Heart right ventricle (tissue), 16 donors: ENCODE data around the gene CALCOCO2. TPM values are rescaled to one million over a fixed set of nuclear protein-coding genes. Genes with fewer than 3 reads are reported as not detected.

Source experiments
- ATAC-seq, 8 donors: fragments of 200-7000 bp; cut with Tn5 transposase; one replicate each; pipeline ENCODE4 v1.9.1; 2020; ENCODE audit warnings: mild to moderate bottlenecking in 8 of 8, moderate library complexity in 8 of 8, moderate number of reproducible peaks in 1 of 8
- DNase-seq, 2 donors: peaks; one replicate each; pipeline ENCODE4 v3.0.0-alpha.2; 2020
- H3K27ac ChIP-seq, 10 donors: fragments of 200-600 bp; sonication (generic) in 2 of 10; one replicate each; pipeline versions ENCODE4 v1.5.0 to v1.8.0; 2020 to 2022; ENCODE audit warnings: mild to moderate bottlenecking in 3 of 10
- H3K27me3 ChIP-seq, 7 donors: fragments of 200-600 bp; one replicate each; pipeline ENCODE4 v1.8.0; 2021 to 2022; ENCODE audit warnings: mild to moderate bottlenecking in 2 of 7
- H3K36me3 ChIP-seq, 9 donors: fragments of 200-600 bp; sonication (generic) in 1 of 9; one replicate each; pipeline versions ENCODE4 v1.5.0 to v1.8.0; 2020 to 2022; ENCODE audit warnings: mild to moderate bottlenecking in 2 of 9
- H3K4me1 ChIP-seq, 9 donors: fragments of 200-600 bp; sonication (generic) in 1 of 9; one replicate each; pipeline versions ENCODE4 v1.5.0 to v1.8.0; 2020 to 2022; ENCODE audit warnings: mild to moderate bottlenecking in 4 of 9
- H3K4me3 ChIP-seq, 10 donors: fragments of 200-600 bp; sonication (generic) in 2 of 10; one replicate each; pipeline versions ENCODE4 v1.5.0 to v1.8.0; 2020 to 2022; ENCODE audit warnings: mild to moderate bottlenecking in 7 of 10, moderate library complexity in 2 of 10
- H3K9me3 ChIP-seq, 11 donors: fragments of 200-600 bp in 10 of 11; sonication (generic) in 2 of 11; one replicate each; pipeline versions ENCODE4 v1.5.0 to v1.8.0; 2013 to 2022; ENCODE audit warnings: mild to moderate bottlenecking in 2 of 11, control low read depth in 1 of 11, moderate library complexity in 1 of 11
- WGBS, 2 donors: extraction: QIAGEN DNeasy Blood & Tissue Kit; methylation state at CpG; one replicate each; pipeline ENCODE4 v1.1.7; 2013; ENCODE audit warnings: inconsistent platforms in 1 of 2; 5-methylcytosine and 5-hydroxymethylcytosine counted together
- intact Hi-C, 10 donors: fragments of 100-400 bp; cut with DNase I; formaldehyde crosslinking; loops; one replicate each; pipeline versions ENCODE4 v1.11.1 to v1.14.2; 2022
- polyA plus RNA-seq, 2 donors: library from polyadenylated mRNA; stranded (reverse); fragments of 200-250 nt; gene quantifications; one replicate each; pipeline ENCODE4 v1.2.3, GENCODE V29; 2013
- total RNA-seq, 10 donors: library from RNA; stranded (reverse); fragmentation: NEBNext Ultra II Directional in 3 of 10; extraction: Animal tissue kit (Norgen Biotek cat#: 25700) in 3 of 10; gene quantifications; one replicate each; pipeline versions ENCODE4 v1.2.1 to v1.2.4, GENCODE V29; 2021 to 2023
- TF ChIP-seq, protein P1 (sequence below), 9 donors: fragments of 200-600 bp; sonication (generic) in 2 of 9; IDR thresholded peaks; one replicate each; pipeline versions ENCODE4 v1.5.0 to v1.8.0; 2021 to 2022; ENCODE audit warnings: antibody characterized with exemption in 9 of 9, mild to moderate bottlenecking in 5 of 9, moderate library complexity in 1 of 9
- donor health status: Arrhythmogenic right ventricular cardiomyopathy.
- donor health status: ischemic (EF 13 %, LVEDD 7.1; RV severe dilation, severe dysfunction).
- donor health status: healthy with polysubstance abuse.
- donor health status: DM: no; HTN: yes; CAD: no.
- donor health status: DM: no; HTN: no; CAD: no.
- donor health status: ischemic (EF 25% LVEDD 6.9; RV normal size, moderate dysfunction).
- donor health status: ischemic (EF 25% LVEDD 5.7; RV mildly dilated, moderate dysfunction).
- donor health status: healthy.
- donor health status: DM: yes; HTN: yes; CAD: no.
- donor health status: Ischemic cardiomyopathy.
- donor health status: ischemic (EF 35%, LVEDD 5.7; RV mildly dilated, moderate dysfunction).
- donor health status: nonischemic (EF 11% LVEDD 7.7; RV severe dilation, severe dysfunction).
- donor health status: DM: yes; HTN: yes; CAD: no.
- donor health status: PGD.
- donor health status: ischemic (EF 29% LVEDD 5.4; RV normal size, mild dysfunction).
- donor health status: nonischemic (EF 23%, LVEDD 6.1; RV moderate dilation, normal function).

The CALCOCO2 gene
- total and polyA plus RNA-seq, 12 donors = 79.7 to 412 (median 247) TPM

DNA sequence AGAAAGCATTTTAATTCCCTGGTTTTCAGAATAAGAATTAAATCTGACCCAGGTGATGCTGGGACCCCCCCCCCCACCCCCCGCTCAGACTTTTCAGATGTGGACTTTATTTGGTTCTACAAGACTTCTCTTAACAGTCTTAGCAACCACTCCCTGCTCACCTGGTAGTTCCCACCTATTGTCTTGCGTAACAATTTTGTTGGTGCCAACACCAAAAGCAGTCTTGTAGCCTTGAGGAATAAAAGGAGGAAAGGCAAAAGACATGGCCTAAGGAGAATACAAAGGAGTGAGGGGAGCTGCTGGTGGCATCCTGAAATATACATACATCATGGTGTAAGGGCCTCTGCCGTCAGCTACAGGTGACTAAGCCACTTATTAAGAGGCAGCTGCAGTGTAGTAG, 18.8 kb upstream of the CALCOCO2 start:
- Histone ChIP-seq H3K9me3 (no peaks in the 10 kb centered on the region), H3K27me3 (peaks cover 0 to 39% (median 6%) of the 10 kb centered on the region in 7 donors), H3K36me3 (no peaks in the 10 kb centered on the region), H3K4me3 (no peak overlapping the region), H3K4me1 (peaks cover 0 to 10% (median 7%) of the 10 kb centered on the region in 9 donors), H3K27ac (no peak overlapping the region)
- 92 to 93% methylated on average over 3 of the region's 3 CpGs for WGBS, 2 donors
- TF ChIP-seq, protein P1, sequence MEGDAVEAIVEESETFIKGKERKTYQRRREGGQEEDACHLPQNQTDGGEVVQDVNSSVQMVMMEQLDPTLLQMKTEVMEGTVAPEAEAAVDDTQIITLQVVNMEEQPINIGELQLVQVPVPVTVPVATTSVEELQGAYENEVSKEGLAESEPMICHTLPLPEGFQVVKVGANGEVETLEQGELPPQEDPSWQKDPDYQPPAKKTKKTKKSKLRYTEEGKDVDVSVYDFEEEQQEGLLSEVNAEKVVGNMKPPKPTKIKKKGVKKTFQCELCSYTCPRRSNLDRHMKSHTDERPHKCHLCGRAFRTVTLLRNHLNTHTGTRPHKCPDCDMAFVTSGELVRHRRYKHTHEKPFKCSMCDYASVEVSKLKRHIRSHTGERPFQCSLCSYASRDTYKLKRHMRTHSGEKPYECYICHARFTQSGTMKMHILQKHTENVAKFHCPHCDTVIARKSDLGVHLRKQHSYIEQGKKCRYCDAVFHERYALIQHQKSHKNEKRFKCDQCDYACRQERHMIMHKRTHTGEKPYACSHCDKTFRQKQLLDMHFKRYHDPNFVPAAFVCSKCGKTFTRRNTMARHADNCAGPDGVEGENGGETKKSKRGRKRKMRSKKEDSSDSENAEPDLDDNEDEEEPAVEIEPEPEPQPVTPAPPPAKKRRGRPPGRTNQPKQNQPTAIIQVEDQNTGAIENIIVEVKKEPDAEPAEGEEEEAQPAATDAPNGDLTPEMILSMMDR (IDR thresholded peaks at IDR 0.05) = no peak
- ATAC-seq (no peak), DNase-seq (no peak)
- intact Hi-C loops = loop anchor here in 4 of 10 donors (2.0 to 10.0 kb wide), 4 partner anchors 65 to 223 kb away; no protein-coding TSS in a partner anchor

DNA sequence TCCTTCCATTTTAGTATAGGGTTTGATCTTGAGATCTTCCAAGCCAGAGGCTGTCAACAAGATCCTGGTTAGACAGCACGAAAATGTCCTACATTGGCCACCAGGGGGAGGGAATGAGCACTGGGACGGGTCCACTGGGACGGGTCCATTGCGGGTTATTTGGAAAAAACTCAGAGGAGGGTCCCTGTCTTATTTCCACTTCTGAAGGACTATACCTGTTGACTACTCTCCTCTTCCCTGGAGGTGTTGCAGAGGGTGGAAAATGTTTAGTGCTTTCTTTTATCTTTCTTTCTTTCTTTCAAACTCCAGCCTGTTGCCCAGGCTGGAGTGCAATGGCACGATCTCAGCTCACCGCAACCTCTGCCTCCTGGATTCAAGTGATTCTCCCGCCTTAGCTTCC, 16.3 kb upstream of the CALCOCO2 start:
- intact Hi-C loops = loop anchor here in 8 of 10 donors (1.0 to 10.0 kb wide), 5 partner anchors 63 to 220 kb away; no protein-coding TSS in a partner anchor
- H3K9me3 ChIP-seq = no peaks in the 10 kb centered on the region
- DNase-seq = peak in 1 of 2 donors; percentile 47
- WGBS, 2 donors = 27 to 29% methylated on average over 7 of the region's 7 CpGs
- no peak overlapping the region for H3K4me3 ChIP-seq
- H3K27ac ChIP-seq = no peak overlapping the region
- peaks cover 0 to 17% (median 11%) of the 10 kb centered on the region in 9 donors for H3K4me1 ChIP-seq
- H3K36me3 ChIP-seq = no peaks in the 10 kb centered on the region
- peaks cover 0 to 63% (median 6%) of the 10 kb centered on the region in 7 donors for H3K27me3 ChIP-seq
- TF ChIP-seq, protein P1 (IDR thresholded peaks at IDR 0.05) = peak; percentile 59 to 85 (median 78)
- ATAC-seq = peak in 2 of 8 donors; percentile 43 to 47

DNA sequence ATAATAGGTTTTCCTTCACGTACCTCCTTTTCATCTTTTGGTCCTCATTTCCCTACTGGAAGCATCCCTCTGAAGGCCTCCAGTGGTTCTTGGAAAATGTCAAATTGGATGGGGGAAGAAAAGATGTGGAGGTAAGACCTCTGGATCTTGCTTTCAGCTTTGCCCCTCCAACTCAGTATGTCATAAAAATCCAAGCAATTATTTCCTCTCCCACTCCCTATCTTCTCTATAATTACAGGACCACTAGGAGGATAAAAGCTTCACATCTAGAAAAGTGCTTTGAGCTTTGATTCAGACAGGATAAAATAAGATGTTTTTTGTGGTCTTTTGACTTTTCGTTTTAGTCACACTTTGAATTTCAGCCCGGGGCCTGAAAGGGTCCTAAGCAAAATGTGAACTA, 15.5 kb upstream of the CALCOCO2 start:
- 76 to 79% methylated on average over 3 of the region's 3 CpGs for WGBS, 2 donors
- intact Hi-C loops = loop anchor here in 6 of 10 donors (2.0 to 10.0 kb wide), 4 partner anchors 52 to 219 kb away; no protein-coding TSS in a partner anchor
- Histone ChIP-seq H3K27me3 (peaks cover 0 to 67% (median 6%) of the 10 kb centered on the region in 7 donors), H3K27ac (no peak overlapping the region), H3K9me3 (no peaks in the 10 kb centered on the region), H3K36me3 (no peaks in the 10 kb centered on the region), H3K4me3 (no peak overlapping the region), H3K4me1 (peaks cover 0 to 17% (median 11%) of the 10 kb centered on the region in 9 donors)
- no peak for DNase-seq
- no peak for ATAC-seq
- TF ChIP-seq, protein P1 (IDR thresholded peaks at IDR 0.05) = no peak

DNA sequence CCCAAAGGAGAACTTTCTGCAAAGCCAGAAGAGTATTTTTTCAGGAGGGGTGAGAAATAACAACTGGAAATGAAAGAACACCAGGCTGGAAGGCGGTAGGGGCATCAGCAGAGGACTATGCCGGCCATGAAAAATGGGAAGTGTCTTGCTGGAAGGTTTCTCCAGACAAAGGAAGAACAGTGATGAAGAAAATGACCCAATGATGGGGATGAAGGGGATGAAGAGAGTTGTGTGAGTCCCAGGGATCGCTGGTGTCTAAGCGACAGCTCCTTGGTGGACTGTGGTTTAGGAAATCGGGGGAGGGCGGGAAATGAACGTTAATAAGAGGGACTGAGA, 14.4 kb upstream of the CALCOCO2 start:
- Histone ChIP-seq H3K9me3 (no peaks in the 10 kb centered on the region), H3K36me3 (no peaks in the 10 kb centered on the region), H3K27me3 (peaks cover 0 to 67% (median 6%) of the 10 kb centered on the region in 7 donors), H3K4me1 (peaks cover 0 to 17% (median 11%) of the 10 kb centered on the region in 9 donors), H3K27ac (no peak overlapping the region), H3K4me3 (peak overlapping the region in 9 of 10 donors; percentile 37 to 58 (median 49))
- 5 to 6% methylated on average over 7 of the region's 7 CpGs for WGBS, 2 donors
- TF ChIP-seq, protein P1 (IDR thresholded peaks at IDR 0.05) = no peak
- intact Hi-C loops = loop anchor here in 3 of 10 donors (2.0 to 10.0 kb wide), 4 partner anchors 51 to 218 kb away; no protein-coding TSS in a partner anchor
- ATAC-seq (peak in 1 of 8 donors; percentile 40), DNase-seq (no peak)
